ENCODE results near the gene KCNK3.

DNA sequence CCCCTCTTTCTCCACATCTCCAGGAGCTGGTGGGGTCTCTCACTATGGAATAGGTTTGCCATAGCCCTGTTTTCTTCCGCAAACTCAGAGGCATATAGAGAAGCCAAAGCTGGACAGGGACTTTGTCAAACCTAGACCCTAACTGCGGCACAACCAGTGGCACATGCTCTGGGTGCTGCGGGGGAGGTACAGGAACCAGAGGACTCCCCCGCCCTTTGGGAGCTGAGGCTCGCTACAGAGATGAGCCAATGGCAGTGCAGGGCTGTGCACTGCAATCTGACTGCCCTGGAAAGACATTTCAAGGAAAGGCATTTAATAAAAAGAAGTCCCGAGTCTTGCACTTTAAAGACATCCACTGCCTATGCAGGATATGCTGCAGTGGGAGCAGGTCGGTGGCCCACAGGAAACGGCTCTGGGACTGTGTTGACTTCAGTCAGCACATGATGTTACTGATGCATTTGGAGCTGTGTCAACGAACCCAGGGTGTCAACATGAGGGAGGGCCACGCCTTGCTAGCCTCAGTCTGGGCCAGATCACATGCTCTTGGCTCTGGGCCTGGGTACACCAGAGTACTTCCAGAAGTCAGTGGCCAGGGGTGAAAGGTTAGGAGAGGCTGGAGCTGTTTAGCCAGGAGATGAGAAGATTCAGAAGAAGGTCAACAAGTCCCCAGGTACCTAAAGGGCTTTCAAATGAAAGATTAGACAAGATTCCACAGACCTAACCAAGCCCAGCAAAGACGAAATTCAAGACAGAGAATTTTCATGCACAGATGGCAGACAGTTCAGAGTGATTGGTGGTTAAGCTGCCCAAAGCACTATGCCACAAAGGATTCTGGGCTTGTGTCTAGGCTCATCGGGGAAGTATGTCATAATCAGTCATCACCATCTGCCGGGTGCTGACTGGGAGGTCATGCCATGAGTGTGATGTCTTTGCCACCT lies 79.8 kb downstream of the KCNK3 start:
- TF ChIP-seq, protein P1, sequence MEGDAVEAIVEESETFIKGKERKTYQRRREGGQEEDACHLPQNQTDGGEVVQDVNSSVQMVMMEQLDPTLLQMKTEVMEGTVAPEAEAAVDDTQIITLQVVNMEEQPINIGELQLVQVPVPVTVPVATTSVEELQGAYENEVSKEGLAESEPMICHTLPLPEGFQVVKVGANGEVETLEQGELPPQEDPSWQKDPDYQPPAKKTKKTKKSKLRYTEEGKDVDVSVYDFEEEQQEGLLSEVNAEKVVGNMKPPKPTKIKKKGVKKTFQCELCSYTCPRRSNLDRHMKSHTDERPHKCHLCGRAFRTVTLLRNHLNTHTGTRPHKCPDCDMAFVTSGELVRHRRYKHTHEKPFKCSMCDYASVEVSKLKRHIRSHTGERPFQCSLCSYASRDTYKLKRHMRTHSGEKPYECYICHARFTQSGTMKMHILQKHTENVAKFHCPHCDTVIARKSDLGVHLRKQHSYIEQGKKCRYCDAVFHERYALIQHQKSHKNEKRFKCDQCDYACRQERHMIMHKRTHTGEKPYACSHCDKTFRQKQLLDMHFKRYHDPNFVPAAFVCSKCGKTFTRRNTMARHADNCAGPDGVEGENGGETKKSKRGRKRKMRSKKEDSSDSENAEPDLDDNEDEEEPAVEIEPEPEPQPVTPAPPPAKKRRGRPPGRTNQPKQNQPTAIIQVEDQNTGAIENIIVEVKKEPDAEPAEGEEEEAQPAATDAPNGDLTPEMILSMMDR (IDR thresholded peaks at IDR 0.05; ENCODE audit: low read length), result no peak
- TF ChIP-seq EZH2 (optimal IDR thresholded peaks at IDR 0.05; ENCODE audit: low read depth, low read length), result no peak
